Measurements from ENCODE around the gene MYOG. TPM values are rescaled to one million over a fixed set of nuclear protein-coding genes. Genes with fewer than 3 reads are reported as not detected.

The MYOG gene
- total RNA-seq, 1 experiment from 2014 or later, result not detected

GRCh38 chr1:203077367-203077766 lies 8.4 kb downstream of the MYOG start:
- Mint-ChIP-seq H3K27ac (no peak overlapping the region), H3K4me1 (peaks cover 14 to 20% of the 10 kb centered on the region in 2 experiments), H3K9me3 (no peaks in the 10 kb centered on the region), H3K36me3 (ENCODE audit: insufficient read depth in 1 of 3, low read depth in 3 of 3) (peaks cover 0 to 4% (median 2%) of the 10 kb centered on the region in 3 experiments; a peak in 2 of 7 replicates), H3K4me3 (no peak overlapping the region), H3K27me3 (ENCODE audit: low read depth) (peaks cover 2% of the 10 kb centered on the region)
- no peak overlapping the region for H3K23ac ChIP-seq (ENCODE audit: insufficient read length, low read depth, low read length)
- no peak overlapping the region for H3K56ac ChIP-seq (ENCODE audit: insufficient read length, low read depth, low read length)
- H2AFZ ChIP-seq (ENCODE audit: low read length), result no peak overlapping the region
- no peak overlapping the region for H4K8ac ChIP-seq (replicated peaks; ENCODE audit: insufficient read length, low read depth, low read length)
- no peak for DNase-seq
- no peaks in the 10 kb centered on the region for H3K79me1 ChIP-seq (ENCODE audit: insufficient read depth, low read depth, low read length, poor library complexity, severe bottlenecking)
- H3K9me3 ChIP-seq (ENCODE audit: control insufficient read depth, low read depth, low read length), result no peaks in the 10 kb centered on the region
- no CpG with 5 or more reads among the region's 3 CpGs for WGBS (ENCODE audit: extremely low coverage, insufficient read length, low lambda C conversion rate)
- no peak overlapping the region for H4K91ac ChIP-seq (ENCODE audit: insufficient read length, low read depth, low read length)
- H4K20me1 ChIP-seq (ENCODE audit: control insufficient read depth, insufficient read depth, insufficient read length), result no peaks in the 10 kb centered on the region
- H2AK5ac ChIP-seq (ENCODE audit: insufficient read length, low read length), result no peak overlapping the region
- TF ChIP-seq, protein P1, sequence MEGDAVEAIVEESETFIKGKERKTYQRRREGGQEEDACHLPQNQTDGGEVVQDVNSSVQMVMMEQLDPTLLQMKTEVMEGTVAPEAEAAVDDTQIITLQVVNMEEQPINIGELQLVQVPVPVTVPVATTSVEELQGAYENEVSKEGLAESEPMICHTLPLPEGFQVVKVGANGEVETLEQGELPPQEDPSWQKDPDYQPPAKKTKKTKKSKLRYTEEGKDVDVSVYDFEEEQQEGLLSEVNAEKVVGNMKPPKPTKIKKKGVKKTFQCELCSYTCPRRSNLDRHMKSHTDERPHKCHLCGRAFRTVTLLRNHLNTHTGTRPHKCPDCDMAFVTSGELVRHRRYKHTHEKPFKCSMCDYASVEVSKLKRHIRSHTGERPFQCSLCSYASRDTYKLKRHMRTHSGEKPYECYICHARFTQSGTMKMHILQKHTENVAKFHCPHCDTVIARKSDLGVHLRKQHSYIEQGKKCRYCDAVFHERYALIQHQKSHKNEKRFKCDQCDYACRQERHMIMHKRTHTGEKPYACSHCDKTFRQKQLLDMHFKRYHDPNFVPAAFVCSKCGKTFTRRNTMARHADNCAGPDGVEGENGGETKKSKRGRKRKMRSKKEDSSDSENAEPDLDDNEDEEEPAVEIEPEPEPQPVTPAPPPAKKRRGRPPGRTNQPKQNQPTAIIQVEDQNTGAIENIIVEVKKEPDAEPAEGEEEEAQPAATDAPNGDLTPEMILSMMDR (conservative IDR thresholded peaks at IDR 0.05), result no peak
- H2BK20ac ChIP-seq (ENCODE audit: low read depth, low read length, poor library complexity, severe bottlenecking), result no peak overlapping the region
- no peak overlapping the region for H3K4ac ChIP-seq (ENCODE audit: low read depth, low read length)
- H3K4me1 ChIP-seq (ENCODE audit: insufficient read depth, low read length), result peaks cover 12% of the 10 kb centered on the region
- H3K23me2 ChIP-seq (ENCODE audit: insufficient read length, low read depth, low read length, poor library complexity, severe bottlenecking), result peaks cover 8% of the 10 kb centered on the region
- no peak overlapping the region for H3K14ac ChIP-seq (ENCODE audit: insufficient read depth, low read length)
- H2BK15ac ChIP-seq (ENCODE audit: low read depth, low read length), result no peak overlapping the region
- no peaks in the 10 kb centered on the region for H3K79me2 ChIP-seq (ENCODE audit: insufficient read depth, low read length)
- no peak overlapping the region for H3K9ac ChIP-seq (ENCODE audit: extremely low read depth, insufficient read length, low read length)
- no peak overlapping the region for H2BK12ac ChIP-seq (ENCODE audit: insufficient read length, low read depth, low read length)
- no peak overlapping the region for H3K4me2 ChIP-seq (ENCODE audit: insufficient read depth, insufficient read length, low read length)
- H2BK5ac ChIP-seq (ENCODE audit: insufficient read length, low read length), result no peak overlapping the region
- no peak overlapping the region for H3K18ac ChIP-seq (ENCODE audit: insufficient read length, low read depth, low read length)
- H2BK120ac ChIP-seq (ENCODE audit: low read depth, low read length, poor library complexity, severe bottlenecking), result no peak overlapping the region
- no peak overlapping the region for H3K27ac ChIP-seq (ENCODE audit: insufficient read length, low read depth, low read length)
- H3T11ph ChIP-seq (ENCODE audit: low read length), result no peak overlapping the region
- no peak overlapping the region for H4K5ac ChIP-seq (ENCODE audit: insufficient read length, low read depth, low read length)
- H3K27me3 ChIP-seq (ENCODE audit: insufficient read depth, low read length), result no peaks in the 10 kb centered on the region; the same call in 1 of the 2 replicates
